ENCODE data around the gene TTK.

The TTK gene

DNA sequence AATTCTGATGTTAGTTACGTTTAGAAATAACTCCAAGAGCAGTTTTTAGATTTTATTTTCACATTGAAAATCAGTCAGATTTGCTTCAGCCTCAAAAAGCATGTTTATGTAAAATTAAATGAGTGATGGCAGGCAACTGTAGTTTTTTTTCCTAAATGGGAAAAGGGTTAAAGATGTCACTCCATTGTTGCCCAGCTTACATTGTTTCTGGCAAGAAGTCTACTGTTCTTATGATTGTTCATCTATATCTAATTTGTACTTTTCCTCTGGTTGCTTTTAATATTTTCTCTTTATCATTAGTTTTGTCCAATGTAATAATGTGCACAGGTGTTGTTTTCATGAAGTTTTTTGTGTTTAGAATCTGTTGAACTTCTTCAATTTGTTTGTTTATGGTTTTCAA, 6.7 kb upstream of the TTK start:
- no peaks in the 10 kb centered on the region for H3K4me1 ChIP-seq (ENCODE audit: control insufficient read depth, insufficient read depth, low read length)
- H3K36me3 ChIP-seq (ENCODE audit: control insufficient read depth, insufficient read depth, low read length): no peaks in the 10 kb centered on the region
- no peaks in the 10 kb centered on the region for H3K9me3 ChIP-seq (ENCODE audit: control insufficient read depth, low read length)
- H3K9ac ChIP-seq (ENCODE audit: low read length): no peak overlapping the region
- no peaks in the 10 kb centered on the region for H3K27me3 ChIP-seq (ENCODE audit: control insufficient read depth, insufficient read depth, low read length)
- H3K4me3 ChIP-seq (ENCODE audit: low read length): no peak overlapping the region

DNA sequence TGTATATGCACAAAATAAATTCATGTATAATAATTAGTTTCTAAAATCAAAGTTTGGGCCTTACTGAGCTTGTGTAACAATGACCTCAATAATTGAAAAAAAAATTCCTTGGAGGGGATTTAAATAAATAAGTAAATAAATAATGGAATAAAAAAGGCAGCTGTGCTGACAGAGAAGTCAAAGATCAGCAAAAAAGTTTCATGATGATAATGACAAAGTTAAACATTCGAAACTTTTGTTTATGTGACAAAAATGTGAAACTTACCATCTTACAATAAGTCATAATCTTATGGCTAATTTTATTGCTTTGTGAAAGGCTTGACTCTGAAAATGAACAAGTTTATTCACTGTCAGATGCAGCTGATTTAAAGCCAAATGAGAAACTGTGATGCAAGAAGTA, 3.1 kb upstream of the TTK start:
- no peaks in the 10 kb centered on the region for H3K9me3 ChIP-seq (ENCODE audit: control insufficient read depth, low read length)

DNA sequence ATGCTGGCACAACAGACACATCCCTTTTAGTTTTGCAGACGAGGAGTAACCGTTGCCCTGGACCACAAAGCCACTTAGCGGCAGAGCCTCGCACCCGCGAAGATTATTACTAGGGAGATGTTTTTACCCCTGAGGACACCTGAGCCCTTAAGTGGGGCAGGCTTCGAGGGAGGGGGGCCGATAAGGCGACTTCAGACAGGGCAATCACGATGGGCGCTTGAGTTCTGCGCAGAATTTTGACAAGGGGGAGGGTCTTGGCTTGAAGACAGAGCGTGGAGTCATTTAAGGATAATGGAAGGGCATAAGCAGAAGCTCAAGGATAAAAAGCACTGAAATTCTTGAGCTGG, 650 bp upstream of the TTK start:
- Histone ChIP-seq H3K36me3 (ENCODE audit: control insufficient read depth, insufficient read depth, low read length) (no peaks in the 10 kb centered on the region), H3K27me3 (ENCODE audit: control insufficient read depth, insufficient read depth, low read length) (no peaks in the 10 kb centered on the region), H3K4me1 (ENCODE audit: control insufficient read depth, insufficient read depth, low read length) (peaks cover 14% of the 10 kb centered on the region), H3K4me3 (ENCODE audit: low read length) (peak overlapping the region; percentile 77), H3K9me3 (ENCODE audit: control insufficient read depth, low read length) (no peaks in the 10 kb centered on the region), H3K9ac (ENCODE audit: low read length) (peak overlapping the region; percentile 79)

More for the DNA sequence above, 3.1 kb upstream of the TTK start:
- H3K4me1 ChIP-seq (ENCODE audit: control insufficient read depth, insufficient read depth, low read length): peaks cover 14% of the 10 kb centered on the region
- H3K4me3 ChIP-seq (ENCODE audit: low read length): no peak overlapping the region
- H3K36me3 ChIP-seq (ENCODE audit: control insufficient read depth, insufficient read depth, low read length): no peaks in the 10 kb centered on the region
- H3K27me3 ChIP-seq (ENCODE audit: control insufficient read depth, insufficient read depth, low read length): no peaks in the 10 kb centered on the region
- no peak overlapping the region for H3K9ac ChIP-seq (ENCODE audit: low read length)

DNA sequence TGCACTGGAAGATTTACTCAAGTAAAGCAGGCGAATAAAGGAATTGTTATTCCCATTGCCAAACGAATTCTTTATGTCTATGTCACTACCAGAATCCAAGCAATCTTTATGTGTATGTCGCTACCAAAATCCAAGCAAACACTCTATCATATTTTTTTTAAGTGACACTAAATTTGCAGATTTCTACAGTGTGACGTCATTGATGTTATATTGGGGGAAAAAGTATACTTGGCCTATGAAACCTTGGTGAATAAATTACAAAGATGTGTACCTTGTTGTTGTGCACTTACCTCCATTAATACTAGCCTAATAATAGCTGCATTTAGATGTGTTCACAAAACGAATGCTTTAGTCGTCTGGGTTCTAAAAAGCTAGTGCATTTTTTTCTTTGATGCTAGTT, 957 bp downstream of the TTK start:
- no peaks in the 10 kb centered on the region for H3K36me3 ChIP-seq (ENCODE audit: control insufficient read depth, insufficient read depth, low read length)
- H3K9ac ChIP-seq (ENCODE audit: low read length): no peak overlapping the region
- no peaks in the 10 kb centered on the region for H3K9me3 ChIP-seq (ENCODE audit: control insufficient read depth, low read length)
- H3K4me3 ChIP-seq (ENCODE audit: low read length): no peak overlapping the region
- peaks cover 14% of the 10 kb centered on the region for H3K4me1 ChIP-seq (ENCODE audit: control insufficient read depth, insufficient read depth, low read length)
- no peaks in the 10 kb centered on the region for H3K27me3 ChIP-seq (ENCODE audit: control insufficient read depth, insufficient read depth, low read length)

DNA sequence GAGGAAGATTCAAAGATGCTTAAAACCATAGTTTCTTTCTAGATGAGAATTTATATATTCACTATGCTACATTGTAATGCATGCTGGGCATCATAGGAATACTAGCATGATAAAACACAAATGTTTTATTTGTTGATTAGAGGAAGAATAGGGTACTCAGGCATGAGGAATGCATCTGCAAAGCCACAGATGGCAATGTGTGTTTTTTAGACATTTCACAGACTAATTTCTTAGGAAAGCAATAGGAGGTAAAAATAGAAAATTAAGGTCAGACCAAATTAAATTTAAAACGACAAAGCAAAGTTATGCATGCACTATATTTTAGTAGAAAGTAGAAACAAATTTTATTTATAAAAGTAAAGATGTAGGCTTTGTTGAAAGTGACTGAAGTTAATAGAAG, 2.1 kb downstream of the TTK start:
- Histone ChIP-seq H3K4me1 (ENCODE audit: control insufficient read depth, insufficient read depth, low read length) (peaks cover 14% of the 10 kb centered on the region), H3K9ac (ENCODE audit: low read length) (no peak overlapping the region), H3K4me3 (ENCODE audit: low read length) (no peak overlapping the region), H3K36me3 (ENCODE audit: control insufficient read depth, insufficient read depth, low read length) (no peaks in the 10 kb centered on the region), H3K27me3 (ENCODE audit: control insufficient read depth, insufficient read depth, low read length) (no peaks in the 10 kb centered on the region), H3K9me3 (ENCODE audit: control insufficient read depth, low read length) (no peaks in the 10 kb centered on the region)

DNA sequence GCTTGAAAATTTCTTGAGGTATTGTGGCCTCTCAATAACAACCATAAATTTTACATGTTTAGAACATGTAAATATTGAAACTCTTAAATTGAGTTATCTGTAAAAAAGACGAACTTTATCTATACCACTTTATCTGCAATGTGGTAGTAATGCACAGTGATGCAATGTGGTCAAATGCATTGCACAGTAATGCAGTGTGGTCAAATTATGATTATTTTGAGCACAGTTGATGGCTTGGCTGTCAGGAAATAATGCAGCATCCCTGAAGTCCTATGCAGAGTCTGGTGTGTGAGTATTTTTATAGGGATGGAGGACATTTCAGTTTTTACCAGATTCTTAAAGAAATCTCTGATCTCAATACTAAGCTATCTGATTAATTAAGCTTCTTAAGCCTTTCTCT, 5.1 kb downstream of the TTK start:
- H3K36me3 ChIP-seq (ENCODE audit: control insufficient read depth, insufficient read depth, low read length): no peaks in the 10 kb centered on the region
- H3K27me3 ChIP-seq (ENCODE audit: control insufficient read depth, insufficient read depth, low read length): no peaks in the 10 kb centered on the region
- H3K4me3 ChIP-seq (ENCODE audit: low read length): no peak overlapping the region
- no peaks in the 10 kb centered on the region for H3K9me3 ChIP-seq (ENCODE audit: control insufficient read depth, low read length)
- H3K4me1 ChIP-seq (ENCODE audit: control insufficient read depth, insufficient read depth, low read length): peaks cover 6% of the 10 kb centered on the region
- H3K9ac ChIP-seq (ENCODE audit: low read length): no peak overlapping the region

DNA sequence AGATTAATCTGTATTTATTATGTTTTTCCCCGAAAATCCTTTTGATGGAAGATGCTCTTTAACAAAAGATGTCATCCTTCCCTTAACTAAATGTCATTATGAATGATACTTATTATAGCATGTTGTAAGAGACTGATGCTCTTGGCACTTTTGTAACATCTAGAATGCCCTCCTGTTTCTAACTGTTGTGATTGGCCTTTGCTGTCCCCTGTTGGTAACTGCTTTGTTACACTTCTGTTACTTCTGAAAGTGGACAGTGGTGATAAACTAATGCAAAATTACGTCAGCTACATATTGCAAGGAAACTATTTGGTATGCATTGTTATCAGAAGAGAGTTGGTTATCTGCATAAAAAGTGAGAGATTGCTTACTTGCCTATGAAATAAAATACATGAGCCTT, 5.8 kb downstream of the TTK start:
- no peaks in the 10 kb centered on the region for H3K9me3 ChIP-seq (ENCODE audit: control insufficient read depth, low read length)
- H3K36me3 ChIP-seq (ENCODE audit: control insufficient read depth, insufficient read depth, low read length): no peaks in the 10 kb centered on the region
- H3K9ac ChIP-seq (ENCODE audit: low read length): no peak overlapping the region
- H3K27me3 ChIP-seq (ENCODE audit: control insufficient read depth, insufficient read depth, low read length): no peaks in the 10 kb centered on the region
- no peak overlapping the region for H3K4me3 ChIP-seq (ENCODE audit: low read length)
- H3K4me1 ChIP-seq (ENCODE audit: control insufficient read depth, insufficient read depth, low read length): peaks cover under 1% of the 10 kb centered on the region

DNA sequence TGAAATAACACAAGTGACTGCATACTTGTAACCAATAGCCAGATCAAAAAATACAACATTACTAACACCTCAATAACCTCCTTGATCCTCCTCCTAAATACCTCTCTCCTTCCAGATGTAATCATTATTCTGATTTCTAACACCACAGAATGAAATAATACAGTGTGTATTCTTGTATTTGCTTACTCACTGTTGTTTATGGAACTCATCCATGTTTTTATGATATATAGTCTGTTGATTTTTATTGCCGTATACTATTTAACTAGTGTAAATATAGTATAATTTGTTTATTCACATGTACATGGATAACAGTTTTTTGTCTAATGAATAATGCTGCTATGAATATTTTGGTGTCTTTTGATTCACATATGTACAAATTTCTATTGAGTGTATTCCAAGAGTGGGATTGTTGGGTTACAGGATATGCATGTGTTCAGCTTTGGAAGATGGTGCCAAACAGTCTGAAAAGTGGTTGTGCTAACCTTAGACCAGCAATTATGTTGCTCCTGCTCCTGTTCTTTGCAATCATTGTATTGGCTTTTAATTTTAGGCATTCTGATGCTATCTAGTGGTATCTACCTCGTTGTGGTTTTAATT, 11.5 kb downstream of the TTK start:
- no peaks in the 10 kb centered on the region for H3K36me3 ChIP-seq (ENCODE audit: control insufficient read depth, insufficient read depth, low read length)
- no peaks in the 10 kb centered on the region for H3K4me1 ChIP-seq (ENCODE audit: control insufficient read depth, insufficient read depth, low read length)
- H3K9ac ChIP-seq (ENCODE audit: low read length): no peak overlapping the region

DNA sequence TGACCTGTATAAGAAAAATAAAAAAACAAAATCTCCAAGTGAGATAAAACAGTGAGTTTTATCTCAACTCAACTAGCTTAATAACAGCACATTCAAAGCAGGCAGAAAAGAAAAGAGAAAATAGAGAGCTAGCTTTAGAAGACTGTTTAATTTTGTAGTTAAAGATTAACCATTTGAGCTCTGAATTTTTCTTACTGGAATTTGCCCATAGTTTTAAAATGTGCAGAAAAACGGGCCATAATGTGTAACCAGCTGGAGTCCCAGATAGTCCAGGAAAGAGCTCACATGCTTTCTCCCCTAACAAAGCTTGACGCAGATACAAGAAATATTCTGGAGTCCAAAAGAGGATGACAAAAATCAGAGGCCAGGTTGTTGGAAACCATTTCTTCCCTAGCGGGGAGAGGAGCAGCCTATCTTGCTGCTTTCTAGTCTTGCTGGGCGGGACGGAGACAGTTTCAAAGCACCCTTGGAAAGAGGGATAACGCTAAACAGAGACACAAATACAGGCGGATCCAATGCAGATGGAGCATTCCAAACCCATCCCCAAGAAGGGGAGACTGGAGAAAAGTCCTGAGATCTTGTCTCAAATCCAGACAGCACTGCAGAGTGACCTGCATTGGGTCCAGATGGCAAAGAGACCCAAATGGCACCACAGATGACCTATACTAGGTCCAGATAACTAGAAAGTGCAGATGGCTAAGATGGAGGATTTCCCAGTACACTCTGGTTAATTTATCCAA, 16.1 kb downstream of the TTK start:
- no peaks in the 10 kb centered on the region for H3K36me3 ChIP-seq (ENCODE audit: control insufficient read depth, insufficient read depth, low read length)
- H3K27me3 ChIP-seq (ENCODE audit: control insufficient read depth, insufficient read depth, low read length): no peaks in the 10 kb centered on the region
- no peaks in the 10 kb centered on the region for H3K4me1 ChIP-seq (ENCODE audit: control insufficient read depth, insufficient read depth, low read length)
- no peak overlapping the region for H3K4me3 ChIP-seq (ENCODE audit: low read length)
- no peaks in the 10 kb centered on the region for H3K9me3 ChIP-seq (ENCODE audit: control insufficient read depth, low read length)
- H3K9ac ChIP-seq (ENCODE audit: low read length): no peak overlapping the region

More for the DNA sequence above, 11.5 kb downstream of the TTK start:
- Histone ChIP-seq H3K4me3 (ENCODE audit: low read length) (no peak overlapping the region), H3K9me3 (ENCODE audit: control insufficient read depth, low read length) (no peaks in the 10 kb centered on the region), H3K27me3 (ENCODE audit: control insufficient read depth, insufficient read depth, low read length) (no peaks in the 10 kb centered on the region)

DNA sequence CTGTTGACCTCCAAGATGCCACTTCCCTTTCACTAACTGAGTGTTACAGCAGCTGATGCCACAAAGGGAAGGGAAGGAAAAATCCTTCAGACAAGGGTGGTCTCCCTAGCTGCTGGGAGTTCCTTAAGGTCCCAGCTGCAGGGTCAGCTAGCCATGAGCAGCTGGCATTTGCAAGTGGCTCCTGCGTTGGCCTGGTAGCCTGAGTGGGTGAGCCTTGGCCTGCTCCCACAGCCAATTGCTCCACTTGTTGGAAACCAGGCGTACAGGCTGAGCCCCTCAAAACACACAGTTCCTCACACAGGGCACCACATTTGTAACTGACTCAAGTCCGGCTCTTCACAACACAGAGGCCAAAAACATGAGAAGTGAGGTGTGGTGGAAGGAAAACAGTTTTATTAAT, 16.7 kb downstream of the TTK start:
- Histone ChIP-seq H3K9ac (ENCODE audit: low read length) (no peak overlapping the region), H3K36me3 (ENCODE audit: control insufficient read depth, insufficient read depth, low read length) (no peaks in the 10 kb centered on the region), H3K27me3 (ENCODE audit: control insufficient read depth, insufficient read depth, low read length) (no peaks in the 10 kb centered on the region), H3K4me3 (ENCODE audit: low read length) (no peak overlapping the region), H3K4me1 (ENCODE audit: control insufficient read depth, insufficient read depth, low read length) (no peaks in the 10 kb centered on the region), H3K9me3 (ENCODE audit: control insufficient read depth, low read length) (no peaks in the 10 kb centered on the region)

DNA sequence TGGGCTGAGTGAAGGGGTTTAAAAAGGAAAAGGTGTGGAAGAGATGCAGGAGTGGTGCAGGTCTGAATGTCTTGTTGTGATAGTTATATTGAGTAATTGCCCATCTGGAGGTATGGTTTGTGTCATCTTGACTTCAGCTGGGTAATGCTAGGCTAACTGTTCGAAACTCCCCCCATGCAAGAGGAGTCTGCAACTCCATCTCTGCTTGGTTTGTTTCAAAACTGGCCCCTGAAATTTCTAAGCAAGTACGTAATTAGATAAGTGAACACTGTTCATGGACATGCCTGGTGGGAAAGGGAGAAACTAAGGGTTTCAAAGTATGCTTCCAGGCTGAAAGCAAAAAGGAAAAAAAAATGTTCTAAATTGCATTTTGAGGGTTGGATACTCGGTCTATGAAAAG, 17.1 kb downstream of the TTK start:
- H3K27me3 ChIP-seq (ENCODE audit: control insufficient read depth, insufficient read depth, low read length): no peaks in the 10 kb centered on the region
- no peak overlapping the region for H3K9ac ChIP-seq (ENCODE audit: low read length)
- H3K4me3 ChIP-seq (ENCODE audit: low read length): no peak overlapping the region
- H3K9me3 ChIP-seq (ENCODE audit: control insufficient read depth, low read length): no peaks in the 10 kb centered on the region
- H3K4me1 ChIP-seq (ENCODE audit: control insufficient read depth, insufficient read depth, low read length): no peaks in the 10 kb centered on the region
- H3K36me3 ChIP-seq (ENCODE audit: control insufficient read depth, insufficient read depth, low read length): no peaks in the 10 kb centered on the region

DNA sequence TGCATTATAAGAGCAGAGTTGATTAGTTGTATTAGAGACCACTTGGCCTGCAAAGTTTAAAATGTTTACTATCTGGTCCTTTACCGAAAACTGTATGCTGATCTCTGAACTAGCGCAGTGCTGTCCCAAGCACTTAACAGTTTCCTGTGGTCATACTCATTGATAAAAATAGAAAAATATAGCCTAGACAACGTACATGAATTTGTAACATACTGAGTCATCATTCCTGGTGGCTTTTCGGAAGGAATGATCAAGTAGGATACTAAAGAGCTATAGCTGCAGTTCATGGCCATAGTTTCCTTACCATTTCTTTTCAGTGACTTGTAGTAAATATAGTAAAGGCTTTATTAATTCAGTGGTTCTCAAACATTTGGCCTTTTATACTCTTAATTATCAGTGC, 18.4 kb downstream of the TTK start:
- no peaks in the 10 kb centered on the region for H3K36me3 ChIP-seq (ENCODE audit: control insufficient read depth, insufficient read depth, low read length)
- H3K9ac ChIP-seq (ENCODE audit: low read length): no peak overlapping the region
- no peaks in the 10 kb centered on the region for H3K9me3 ChIP-seq (ENCODE audit: control insufficient read depth, low read length)
- H3K4me1 ChIP-seq (ENCODE audit: control insufficient read depth, insufficient read depth, low read length): no peaks in the 10 kb centered on the region
- no peak overlapping the region for H3K4me3 ChIP-seq (ENCODE audit: low read length)
- no peaks in the 10 kb centered on the region for H3K27me3 ChIP-seq (ENCODE audit: control insufficient read depth, insufficient read depth, low read length)

DNA sequence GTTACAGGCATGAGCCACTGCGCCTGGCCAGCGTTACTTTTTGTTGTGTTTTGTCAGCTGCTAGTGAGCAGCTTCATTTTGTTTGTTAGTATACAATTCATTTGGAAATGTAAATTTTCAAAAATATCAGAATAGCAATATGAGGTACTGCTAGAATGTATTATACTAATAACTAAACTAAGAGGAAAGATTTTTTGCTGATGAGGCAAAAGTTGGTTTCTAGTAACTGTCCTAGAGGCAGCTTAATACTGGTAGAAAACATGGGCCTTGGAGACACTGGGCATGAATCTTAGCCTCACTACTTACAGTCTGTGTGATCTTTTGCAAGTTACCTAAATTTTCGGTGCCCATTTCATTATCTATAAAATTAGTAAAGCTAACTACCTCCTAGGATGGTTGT, 24.1 kb downstream of the TTK start:
- H3K4me1 ChIP-seq (ENCODE audit: control insufficient read depth, insufficient read depth, low read length): no peaks in the 10 kb centered on the region
- no peak overlapping the region for H3K9ac ChIP-seq (ENCODE audit: low read length)
- H3K36me3 ChIP-seq (ENCODE audit: control insufficient read depth, insufficient read depth, low read length): no peaks in the 10 kb centered on the region
- no peaks in the 10 kb centered on the region for H3K9me3 ChIP-seq (ENCODE audit: control insufficient read depth, low read length)
- H3K4me3 ChIP-seq (ENCODE audit: low read length): no peak overlapping the region
- H3K27me3 ChIP-seq (ENCODE audit: control insufficient read depth, insufficient read depth, low read length): no peaks in the 10 kb centered on the region
